BLaER1 (cell line): Measurements from ENCODE around the gene RNF214.
"Not testable (repeated sequence)": the region's sequence is repeated elsewhere in the genome, so short reads cannot be mapped to it uniquely, and the experiment has no call there.

Experiments used
- H3K27ac ChIP-seq: shearing (Covaris generic); formaldehyde crosslinking; 2 replicates; pipeline ENCODE4 v1.8.1; 2022
- H3K27me3 ChIP-seq: shearing (Covaris generic); formaldehyde crosslinking; 2 replicates; pipeline ENCODE4 v1.8.1; 2022
- H3K36me3 ChIP-seq: shearing (Covaris generic); formaldehyde crosslinking; 2 replicates; pipeline ENCODE4 v1.8.1; 2022
- H3K4me1 ChIP-seq: shearing (Covaris generic); formaldehyde crosslinking; 2 replicates; pipeline ENCODE4 v1.8.1; 2022
- H3K4me2 ChIP-seq: shearing (Covaris generic); formaldehyde crosslinking; 2 replicates; pipeline ENCODE4 v1.8.1; 2022
- H3K4me3 ChIP-seq: shearing (Covaris generic); formaldehyde crosslinking; 2 replicates; pipeline ENCODE4 v1.8.1; 2022
- H3K9ac ChIP-seq: shearing (Covaris generic); formaldehyde crosslinking; 2 replicates; pipeline ENCODE4 v1.8.1; 2022
- H3K9me3 ChIP-seq: shearing (Covaris generic); formaldehyde crosslinking; 2 replicates; pipeline ENCODE4 v1.8.1; 2022
- H4K20me1 ChIP-seq: shearing (Covaris generic); formaldehyde crosslinking; 2 replicates; pipeline ENCODE4 v1.8.1; 2022
- Cebpa-rat ChIP-seq: shearing (Covaris generic); IDR thresholded peaks from 2 replicates; pipeline ENCODE4 v1.8.1; 2022

The RNF214 gene

DNA sequence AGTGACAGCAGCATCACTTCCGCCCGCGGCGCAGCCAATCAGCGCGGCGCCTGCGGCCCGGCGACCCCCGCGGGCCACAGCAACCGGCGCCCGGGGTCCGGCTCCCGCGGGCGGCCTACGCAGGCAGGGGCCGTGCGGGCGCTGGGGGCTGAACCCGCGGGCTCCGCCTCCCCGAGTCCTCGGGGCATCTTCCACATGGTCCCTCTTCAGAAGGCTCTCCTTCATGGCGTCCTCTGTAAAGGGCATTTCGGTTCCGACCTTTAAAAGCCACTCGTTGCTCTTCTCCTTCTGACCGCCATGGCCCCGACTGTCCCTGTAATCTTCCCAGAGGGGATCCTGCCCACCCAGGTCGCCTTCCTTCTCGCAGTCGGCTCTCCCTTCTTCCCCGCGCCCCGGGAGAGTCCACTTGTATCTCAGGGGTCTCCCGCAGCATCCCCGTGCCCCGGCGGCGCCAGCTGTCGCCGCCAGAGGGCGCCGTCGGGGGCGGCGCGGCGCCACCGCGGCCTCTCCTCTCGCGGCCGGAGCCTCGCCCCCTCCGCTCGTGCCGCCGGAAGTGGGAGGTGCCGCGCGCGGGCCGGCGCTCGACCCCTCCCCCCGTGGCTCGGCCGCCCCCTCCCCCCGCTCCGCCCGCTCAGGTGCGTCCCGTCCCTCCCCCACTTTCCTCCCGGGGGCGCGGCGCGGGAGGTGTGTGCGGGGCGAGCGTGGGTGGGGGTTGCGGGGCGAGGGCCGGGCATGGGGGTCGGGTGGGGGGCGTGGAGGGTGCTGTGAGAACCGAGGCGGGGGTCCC lies at the start of gene RNF214:
RNF214 (plus strand) TSS at position 580 of the 787 bp plus-strand sequence. CDS start 1,602 bp downstream, outside the sequence.
- Histone ChIP-seq H3K4me2 (peak within 1 kb of the TSS; percentile 96), H3K27me3 (no peaks in the 10 kb centered on the region), H3K4me1 (peaks cover 38% of the 10 kb centered on the region), H3K27ac (peak within 1 kb of the TSS; percentile 89), H3K4me3 (peak within 1 kb of the TSS; percentile 97), H3K9me3 (no peaks in the 10 kb centered on the region), H4K20me1 (peaks cover 33% of the 10 kb centered on the region; the same call in 1 of the 2 replicates), H3K9ac (peak within 1 kb of the TSS; percentile 90), H3K36me3 (peaks cover 40% of the 10 kb centered on the region)
- TF ChIP-seq Cebpa-rat, result no peak

DNA sequence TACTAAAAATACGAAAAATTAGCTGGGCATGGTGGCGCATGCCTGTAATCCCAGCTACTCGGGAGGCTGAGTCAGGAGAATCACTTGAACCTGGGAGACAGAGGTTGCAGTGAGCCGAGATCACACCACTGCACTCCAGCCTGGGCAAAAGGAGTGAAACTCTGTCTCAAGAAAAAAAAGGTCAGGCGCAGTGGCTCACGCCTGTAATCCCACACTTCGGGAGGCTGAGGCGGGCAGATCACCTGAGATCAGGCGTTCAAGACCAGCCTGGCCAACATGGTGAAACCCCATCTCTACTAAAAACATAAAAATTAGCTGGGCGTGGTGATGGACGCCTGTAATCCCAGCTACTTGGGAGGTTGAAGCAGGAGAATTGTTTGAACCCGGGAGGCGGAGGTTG lies 49.3 kb upstream of the RNF214 start:
- H4K20me1 ChIP-seq, H3K9me3 ChIP-seq, H3K4me3 ChIP-seq, H3K9ac ChIP-seq, H3K4me2 ChIP-seq, H3K27ac ChIP-seq, H3K27me3 ChIP-seq: not testable (repeated sequence)
- Histone ChIP-seq H3K4me1 (peaks cover 62% of the 10 kb centered on the region), H3K36me3 (peaks cover 14% of the 10 kb centered on the region; the same call in 1 of the 2 replicates)

DNA sequence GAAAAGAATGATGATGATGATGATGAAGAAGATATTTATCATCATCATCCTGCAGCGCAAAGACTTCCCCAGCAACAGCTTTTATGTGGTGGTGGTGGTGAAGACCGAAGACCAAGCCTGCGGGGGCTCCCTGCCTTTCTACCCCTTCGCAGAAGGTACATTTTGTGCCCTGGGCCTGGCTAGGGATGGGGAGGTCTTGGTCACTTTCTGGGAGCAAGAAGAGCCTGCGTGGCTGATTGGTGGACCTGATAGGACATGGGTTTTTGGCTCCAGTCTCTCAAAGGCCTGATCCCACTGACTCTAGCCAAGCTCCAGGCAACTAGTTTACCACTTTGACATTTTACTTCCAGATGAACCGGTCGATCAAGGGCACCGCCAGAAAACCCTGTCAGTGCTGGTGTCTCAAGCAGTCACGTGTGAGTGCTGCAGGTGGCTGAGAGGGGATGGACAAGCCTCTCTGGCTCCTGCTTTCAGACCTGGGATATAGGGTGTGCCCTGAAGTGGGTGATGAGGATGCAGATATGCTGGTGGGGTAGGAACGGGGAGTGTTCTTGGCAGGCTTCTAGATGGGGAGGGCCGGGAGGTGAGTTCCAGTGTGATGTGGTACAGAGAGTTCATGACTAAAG lies 48.6 kb upstream of the RNF214 start:
- no peak overlapping the region for H3K4me2 ChIP-seq
- no peak overlapping the region for H3K4me3 ChIP-seq
- H3K27ac ChIP-seq, result no peak overlapping the region
- TF ChIP-seq Cebpa-rat, result no peak
- peaks cover 66% of the 10 kb centered on the region for H3K4me1 ChIP-seq
- no peaks in the 10 kb centered on the region for H3K27me3 ChIP-seq
- H3K9me3 ChIP-seq, result no peaks in the 10 kb centered on the region
- no peak overlapping the region for H3K9ac ChIP-seq
- no peaks in the 10 kb centered on the region for H4K20me1 ChIP-seq
- peaks cover 14% of the 10 kb centered on the region; the same call in 1 of the 2 replicates for H3K36me3 ChIP-seq

DNA sequence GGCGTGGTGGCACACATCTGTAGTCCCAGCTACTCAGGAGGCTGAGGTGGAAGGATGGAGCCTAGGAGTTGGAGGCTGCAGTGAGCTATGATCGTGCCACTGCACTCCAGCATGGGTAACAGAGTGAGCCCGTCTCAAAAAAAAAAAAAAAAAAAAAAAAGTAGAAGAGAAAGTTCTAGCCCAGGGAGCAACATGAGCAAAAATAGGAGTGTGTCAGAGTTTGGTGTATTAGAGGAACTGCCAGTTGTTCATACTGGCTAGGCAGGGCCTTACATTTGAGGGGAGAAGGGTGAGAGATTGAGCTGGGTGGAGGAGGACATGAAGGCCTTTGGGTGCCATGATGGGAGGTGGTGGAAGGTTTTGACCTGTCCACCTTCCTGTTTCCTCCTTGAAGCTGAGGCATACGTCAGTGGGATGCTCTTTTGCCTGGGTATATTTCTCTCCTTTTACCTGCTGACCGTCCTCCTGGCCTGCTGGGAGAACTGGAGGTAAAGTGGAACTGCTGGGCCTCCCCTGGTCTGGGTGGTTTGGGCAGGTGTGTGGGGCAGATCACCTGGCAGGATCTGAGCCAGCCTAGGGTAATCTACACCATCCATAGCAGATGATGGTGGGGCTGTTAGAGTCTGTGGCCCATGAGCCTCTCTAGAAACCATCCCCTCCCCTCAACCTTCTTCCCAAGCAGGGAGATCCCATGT lies 46.6 kb upstream of the RNF214 start:
- no peak overlapping the region for H3K4me3 ChIP-seq
- H3K9me3 ChIP-seq, result no peaks in the 10 kb centered on the region
- peaks cover 17% of the 10 kb centered on the region; the same call in 1 of the 2 replicates for H3K36me3 ChIP-seq
- TF ChIP-seq Cebpa-rat, result no peak
- peaks cover 69% of the 10 kb centered on the region for H3K4me1 ChIP-seq
- no peaks in the 10 kb centered on the region for H3K27me3 ChIP-seq
- no peak overlapping the region for H3K9ac ChIP-seq
- peak overlapping the region; percentile 34; the same call in 1 of the 2 replicates for H3K4me2 ChIP-seq
- H3K27ac ChIP-seq, result 0 out of 2 replicates have a peak overlapping the region, but pooled peaks have one; percentile 30
- no peaks in the 10 kb centered on the region for H4K20me1 ChIP-seq

DNA sequence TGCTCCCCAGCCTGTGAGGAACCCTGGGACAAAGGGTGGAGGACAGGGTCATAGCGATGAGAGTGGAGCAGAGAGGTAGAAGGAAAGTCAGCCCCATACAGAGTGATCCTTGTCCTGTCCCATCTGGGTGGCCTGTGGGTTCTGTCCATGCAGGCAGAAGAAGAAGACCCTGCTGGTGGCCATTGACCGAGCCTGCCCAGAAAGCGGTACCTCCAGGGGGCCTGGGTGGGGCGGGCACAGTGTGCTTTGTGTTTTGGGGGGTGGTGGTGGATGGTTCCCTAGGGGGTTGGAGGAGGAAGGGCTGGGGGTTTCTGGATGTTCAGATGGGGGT lies 46.1 kb upstream of the RNF214 start:
- 0 out of 2 replicates have a peak overlapping the region, but pooled peaks have one; percentile 30 for H3K27ac ChIP-seq
- peak overlapping the region; percentile 34; the same call in 1 of the 2 replicates for H3K4me2 ChIP-seq
- peaks cover 17% of the 10 kb centered on the region; the same call in 1 of the 2 replicates for H3K36me3 ChIP-seq

DNA sequence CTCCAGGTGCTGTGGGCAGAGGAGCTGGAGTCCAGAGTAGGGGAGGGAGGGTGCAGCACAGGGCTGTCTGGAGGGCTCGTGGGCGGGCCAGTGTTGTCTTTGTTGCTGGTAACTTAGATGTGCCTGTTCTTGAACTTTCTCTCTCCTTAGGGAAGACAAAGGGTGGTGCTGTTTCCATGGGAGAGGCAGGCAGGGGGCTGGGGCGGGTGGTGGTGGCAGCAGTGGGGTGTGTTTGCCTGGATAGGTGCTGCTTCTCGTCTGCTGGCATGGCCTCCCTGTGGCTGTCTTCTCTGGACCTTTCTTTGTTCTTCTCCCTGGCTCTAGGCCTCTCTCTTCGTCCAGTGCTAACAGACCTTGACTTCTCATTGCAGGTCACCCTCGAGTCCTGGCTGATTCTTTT lies 45.5 kb upstream of the RNF214 start:
- Histone ChIP-seq H4K20me1 (no peaks in the 10 kb centered on the region), H3K27ac (peak overlapping the region; percentile 55; the same call in 1 of the 2 replicates), H3K36me3 (peaks cover 18% of the 10 kb centered on the region; the same call in 1 of the 2 replicates), H3K9ac (no peak overlapping the region), H3K9me3 (no peaks in the 10 kb centered on the region), H3K4me2 (peak overlapping the region; percentile 88), H3K27me3 (no peaks in the 10 kb centered on the region), H3K4me1 (peaks cover 58% of the 10 kb centered on the region), H3K4me3 (no peak overlapping the region)
- TF ChIP-seq Cebpa-rat, result no peak

More for the DNA sequence above, 46.1 kb upstream of the RNF214 start:
- Histone ChIP-seq H3K27me3 (no peaks in the 10 kb centered on the region), H3K9me3 (no peaks in the 10 kb centered on the region), H3K4me1 (peaks cover 64% of the 10 kb centered on the region), H4K20me1 (no peaks in the 10 kb centered on the region), H3K9ac (no peak overlapping the region), H3K4me3 (no peak overlapping the region)
- TF ChIP-seq Cebpa-rat, result no peak

DNA sequence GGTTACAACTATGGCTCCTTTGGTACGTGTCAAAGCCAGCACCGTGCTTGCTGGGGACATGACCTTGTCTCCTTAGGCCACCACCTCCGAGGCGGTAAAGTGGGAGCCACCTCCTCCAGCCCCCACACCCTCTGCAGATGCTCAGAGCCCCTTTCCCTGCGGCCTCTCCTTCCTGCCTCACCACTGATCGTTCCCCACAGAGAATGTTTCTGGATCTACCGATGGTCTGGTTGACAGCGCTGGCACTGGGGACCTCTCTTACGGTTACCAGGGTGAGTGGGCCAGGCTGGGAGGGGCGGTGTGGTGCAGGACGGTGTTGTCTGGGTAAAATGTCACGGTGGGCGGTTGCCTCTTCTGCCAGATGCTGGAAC lies 45.1 kb upstream of the RNF214 start:
- peaks cover 18% of the 10 kb centered on the region; the same call in 1 of the 2 replicates for H3K36me3 ChIP-seq
- H3K4me2 ChIP-seq, result peak overlapping the region; percentile 88
- H3K4me1 ChIP-seq, result peaks cover 59% of the 10 kb centered on the region
- no peak for TF ChIP-seq Cebpa-rat
- no peaks in the 10 kb centered on the region for H3K9me3 ChIP-seq
- no peaks in the 10 kb centered on the region for H4K20me1 ChIP-seq
- no peaks in the 10 kb centered on the region for H3K27me3 ChIP-seq
- peak overlapping the region; percentile 29; the same call in 1 of the 2 replicates for H3K9ac ChIP-seq
- peak overlapping the region; percentile 55; the same call in 1 of the 2 replicates for H3K27ac ChIP-seq
- no peak overlapping the region for H3K4me3 ChIP-seq

DNA sequence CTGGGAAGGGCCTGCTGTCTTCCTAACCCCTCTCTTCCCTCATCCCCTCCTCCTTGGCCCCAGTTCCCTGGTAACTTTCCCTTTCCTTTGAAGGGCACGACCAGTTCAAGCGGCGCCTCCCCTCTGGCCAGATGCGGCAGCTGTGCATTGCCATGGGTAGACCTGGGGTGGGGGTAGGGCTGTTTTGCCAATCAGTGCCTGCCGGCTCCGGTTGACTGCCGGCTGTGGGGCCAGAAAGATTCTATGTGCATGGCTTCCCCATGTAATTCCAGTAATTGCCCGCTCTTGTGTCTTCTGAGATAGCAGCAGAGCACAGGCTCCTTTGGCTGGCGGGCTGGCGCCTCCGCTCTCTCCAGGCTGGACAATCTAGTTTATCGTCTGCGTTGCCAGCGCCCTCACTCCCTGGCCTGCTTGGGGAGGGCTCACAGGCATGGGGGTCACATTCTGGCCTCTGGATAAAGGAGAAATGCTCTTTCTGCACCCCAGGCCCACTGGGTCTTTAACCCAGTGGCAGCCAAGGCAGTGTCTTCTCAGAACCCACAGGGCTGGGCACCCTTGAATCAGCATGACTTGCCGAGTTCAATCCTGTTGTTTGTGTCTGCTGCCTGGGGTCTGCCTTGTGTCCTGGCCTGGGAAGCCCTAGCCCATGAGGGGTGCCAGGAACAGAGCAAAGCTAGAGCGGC lies 44.5 kb upstream of the RNF214 start:
- Histone ChIP-seq H3K36me3 (peaks cover 18% of the 10 kb centered on the region; the same call in 1 of the 2 replicates), H3K27ac (peak overlapping the region; percentile 55; the same call in 1 of the 2 replicates)

DNA sequence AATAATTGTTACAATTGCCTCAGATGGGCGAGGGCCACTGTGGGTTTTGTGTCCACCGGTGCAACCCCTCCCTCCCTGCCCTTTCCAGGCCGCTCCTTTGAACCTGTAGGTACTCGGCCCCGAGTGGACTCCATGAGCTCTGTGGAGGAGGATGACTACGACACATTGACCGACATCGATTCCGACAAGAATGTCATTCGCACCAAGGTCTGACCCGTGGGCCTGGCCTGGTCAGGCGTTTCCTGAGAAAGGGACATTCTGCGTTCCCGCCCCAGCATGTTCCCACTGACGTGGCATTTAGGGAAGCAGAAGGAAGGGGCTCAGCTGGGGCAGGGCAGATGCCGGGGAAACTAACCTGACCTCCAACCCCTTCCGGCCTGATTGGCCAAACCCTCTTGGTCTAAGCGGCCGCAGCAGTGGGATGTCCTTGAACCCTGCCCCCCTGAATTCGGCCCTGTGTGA lies 43.8 kb upstream of the RNF214 start:
- H3K4me1 ChIP-seq, result peaks cover 66% of the 10 kb centered on the region
- no peak overlapping the region for H3K27ac ChIP-seq
- no peak for TF ChIP-seq Cebpa-rat
- no peaks in the 10 kb centered on the region for H3K27me3 ChIP-seq
- H3K4me2 ChIP-seq, result peak overlapping the region; percentile 88
- H3K9ac ChIP-seq, result no peak overlapping the region
- H3K4me3 ChIP-seq, result no peak overlapping the region
- H4K20me1 ChIP-seq, result no peaks in the 10 kb centered on the region
- peaks cover 23% of the 10 kb centered on the region; the same call in 1 of the 2 replicates for H3K36me3 ChIP-seq
- H3K9me3 ChIP-seq, result no peaks in the 10 kb centered on the region

More for the DNA sequence above, 44.5 kb upstream of the RNF214 start:
- peaks cover 64% of the 10 kb centered on the region for H3K4me1 ChIP-seq
- no peaks in the 10 kb centered on the region for H4K20me1 ChIP-seq
- peak overlapping the region; percentile 88 for H3K4me2 ChIP-seq
- H3K4me3 ChIP-seq, result no peak overlapping the region
- H3K9me3 ChIP-seq, result no peaks in the 10 kb centered on the region
- no peak for TF ChIP-seq Cebpa-rat
- no peaks in the 10 kb centered on the region for H3K27me3 ChIP-seq
- H3K9ac ChIP-seq, result peak overlapping the region; percentile 29; the same call in 1 of the 2 replicates
